GM12872 (cell line): ENCODE results near the gene HOOK2.

Experiments used
- CTCF ChIP-seq: IDR thresholded peaks from 3 replicates; pipeline ENCODE4 v1.5.1; 2011; ENCODE audit warnings: low read depth, mild to moderate bottlenecking, low read length, moderate library complexity; ENCODE audit not compliant: insufficient read depth

HOOK2 gene

GRCh38 chr19:12723641-12724426 is 51.5 kb downstream of the HOOK2 start, which contains the start of gene TNPO2:
Gene TNPO2 (minus strand): TSS chr19:12723932. CDS start chr19:12720977, 2,955 bp downstream.
- TF ChIP-seq CTCF: no peak

- TF ChIP-seq CTCF: no peak
These were observed 52.0 kb downstream of the HOOK2 start for GRCh38 chr19:12723381-12723640.

GRCh38 chr19:12722566-12723380 is 52.6 kb downstream of the HOOK2 start:
- no peak for TF ChIP-seq CTCF

GRCh38 chr19:12721656-12722565 is 53.4 kb downstream of the HOOK2 start:
- TF ChIP-seq CTCF: no peak

GRCh38 chr19:12720851-12721655 is 54.3 kb downstream of the HOOK2 start:
- no peak for TF ChIP-seq CTCF

- no peak for TF ChIP-seq CTCF
These were observed 55.1 kb downstream of the HOOK2 start for GRCh38 chr19:12720296-12720695.
